Stimulated activated CD4-positive, alpha-beta T cell treated with anti-CD3 and anti-CD28 coated beads, TNF-alpha, amount 100 ng/mL, for 48 hours (primary cell): ENCODE data around the gene LRP10.
"Not testable (repeated sequence)": the region's sequence is repeated elsewhere in the genome, so short reads cannot be mapped to it uniquely, and the experiment has no call there.

Experiments used
- DNase-seq, 3 donors: peaks; one replicate each; pipeline ENCODE4 v3.0.0-alpha.2; 2020; ENCODE audit warnings: low read depth in 3 of 3

The LRP10 gene

GRCh38 chr14:22887260-22887989 is 15.9 kb downstream of the LRP10 start:
- DNase-seq: no peak

DNA sequence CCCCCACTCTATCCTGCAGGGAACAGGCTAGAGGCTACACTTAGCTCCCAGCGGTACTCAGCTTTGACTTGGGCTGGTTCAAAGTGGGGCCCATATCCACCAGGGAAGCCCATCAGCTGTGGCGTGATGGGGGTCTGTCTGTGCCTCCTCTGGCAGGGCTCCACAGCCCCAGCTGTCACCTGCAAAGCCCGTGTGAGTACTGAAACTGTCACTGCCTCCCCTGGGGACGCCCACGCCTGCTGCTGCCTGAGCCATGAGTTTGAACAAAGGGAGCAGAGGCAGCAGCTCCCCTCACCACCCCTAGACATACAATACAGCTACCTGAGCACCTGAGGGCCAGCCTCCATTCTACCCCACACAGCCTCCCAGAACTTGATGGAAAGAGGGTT is 16.4 kb downstream of the LRP10 start:
- DNase-seq: peak in 1 of 3 donors; percentile 55

- DNase-seq: no peak
Observed at GRCh38 chr14:22888662-22889061, 17.1 kb downstream of the LRP10 start.

GRCh38 chr14:22890416-22890815 is 18.9 kb downstream of the LRP10 start:
- no peak for DNase-seq

GRCh38 chr14:22892488-22892887 is 20.9 kb downstream of the LRP10 start:
- DNase-seq: no peak

GRCh38 chr14:22893706-22894105 is 22.2 kb downstream of the LRP10 start:
- DNase-seq: no peak

DNA sequence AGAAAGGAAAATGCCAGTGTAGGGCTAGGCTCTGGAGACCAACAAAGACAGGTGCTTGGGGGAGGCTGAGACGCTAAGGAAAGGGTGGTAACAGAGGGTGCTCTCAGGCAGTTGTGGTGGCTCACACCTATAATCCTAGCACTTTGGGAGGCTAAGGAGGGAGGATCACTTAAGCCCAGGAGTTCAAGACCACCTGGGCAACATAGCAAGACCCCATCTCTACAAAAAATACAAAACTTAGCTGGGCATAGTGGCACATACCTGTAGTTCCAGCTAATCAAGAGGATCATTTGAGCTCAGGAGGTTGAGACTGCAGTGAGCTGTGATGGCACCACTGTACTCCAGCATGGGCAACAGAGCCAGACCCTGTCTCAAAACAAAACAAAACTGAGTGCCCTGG is 23.9 kb downstream of the LRP10 start:
- no peak for DNase-seq

DNA sequence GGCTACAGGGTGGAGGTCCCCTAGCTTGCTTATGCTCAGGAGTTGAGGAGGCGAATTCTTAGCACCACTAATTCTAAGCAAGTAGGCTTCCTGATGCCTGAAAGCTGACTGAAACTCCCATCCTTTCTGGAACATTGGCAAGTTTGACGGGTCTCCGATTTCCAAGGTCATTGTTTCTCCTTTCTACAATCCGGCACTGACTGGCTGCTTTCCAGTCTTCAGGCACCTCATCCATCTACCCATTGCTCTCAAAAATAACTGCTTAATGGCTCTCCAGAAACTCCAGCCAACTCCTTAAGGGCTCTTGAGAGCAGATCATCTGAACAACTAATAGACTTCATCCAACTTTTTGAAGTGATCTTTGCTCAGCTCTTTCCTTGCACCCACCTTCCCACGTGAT is 24.8 kb downstream of the LRP10 start:
- DNase-seq: no peak

- DNase-seq: no peak
Observed at GRCh38 chr14:22896760-22897159, 25.2 kb downstream of the LRP10 start.

DNA sequence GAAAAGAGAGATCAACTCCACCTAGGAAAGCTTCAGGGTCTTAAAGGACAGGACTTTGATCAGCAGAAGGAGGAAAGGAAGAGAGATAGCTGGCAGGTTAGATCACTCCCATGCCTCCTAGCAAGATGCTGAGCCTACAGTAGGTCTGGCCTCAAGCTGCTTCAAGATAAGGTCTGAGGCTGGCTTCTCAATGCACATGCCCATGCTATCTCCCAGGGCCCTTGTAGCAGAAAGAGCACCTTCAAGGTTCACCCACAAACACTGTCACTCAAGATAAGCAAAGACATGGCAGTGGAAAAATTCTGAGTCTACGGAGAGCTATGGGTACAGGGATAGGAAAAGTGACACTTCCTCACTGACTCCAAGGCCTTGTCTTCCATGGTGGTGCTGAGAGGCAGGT is 25.8 kb downstream of the LRP10 start:
- no peak for DNase-seq

- DNase-seq: no peak
Observed at GRCh38 chr14:22898302-22899090, 27.0 kb downstream of the LRP10 start.

- peak in 1 of 3 donors; percentile 43 for DNase-seq
Observed at GRCh38 chr14:22900081-22900799, 28.7 kb downstream of the LRP10 start.

- no peak for DNase-seq
Observed at GRCh38 chr14:22901799-22902198, 30.3 kb downstream of the LRP10 start.

DNA sequence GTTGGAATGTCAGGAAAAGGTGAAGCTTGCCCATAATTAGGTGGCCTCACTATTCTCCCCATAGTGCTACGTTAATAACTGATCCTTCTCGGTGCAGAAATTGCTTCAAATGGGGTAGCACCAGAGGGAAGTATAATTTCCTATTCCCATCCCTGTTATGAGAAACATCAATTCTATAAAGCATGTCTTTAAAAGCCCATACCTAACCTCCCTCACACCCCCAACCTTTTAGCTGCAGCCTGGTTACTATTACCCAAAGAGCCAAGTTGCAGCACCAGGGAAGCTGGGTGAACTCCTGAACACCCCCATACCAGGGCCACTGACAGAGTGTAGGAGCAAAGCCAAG is 32.2 kb downstream of the LRP10 start:
- DNase-seq: no peak

DNA sequence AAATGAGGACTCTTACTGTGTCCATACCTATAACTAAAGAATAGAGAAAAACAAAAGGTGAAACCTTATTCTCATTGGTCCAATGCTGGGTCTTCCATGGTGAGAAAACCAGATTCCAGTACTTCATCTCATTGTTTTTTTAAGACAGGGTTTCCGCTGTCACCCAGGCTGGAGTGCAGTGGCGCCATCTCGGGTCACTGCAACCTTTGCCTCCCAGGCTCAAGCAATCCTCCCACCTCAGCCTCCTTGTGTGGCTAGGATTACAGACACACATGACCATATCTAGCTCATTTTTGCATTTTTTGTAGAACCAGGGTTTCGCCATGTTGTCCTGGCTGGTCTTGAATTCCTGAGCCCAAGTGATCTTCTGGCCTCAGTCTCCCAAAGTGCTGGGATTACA is 34.1 kb downstream of the LRP10 start:
- DNase-seq: no peak

GRCh38 chr14:22906073-22906472 is 34.5 kb downstream of the LRP10 start:
- DNase-seq: no peak

DNA sequence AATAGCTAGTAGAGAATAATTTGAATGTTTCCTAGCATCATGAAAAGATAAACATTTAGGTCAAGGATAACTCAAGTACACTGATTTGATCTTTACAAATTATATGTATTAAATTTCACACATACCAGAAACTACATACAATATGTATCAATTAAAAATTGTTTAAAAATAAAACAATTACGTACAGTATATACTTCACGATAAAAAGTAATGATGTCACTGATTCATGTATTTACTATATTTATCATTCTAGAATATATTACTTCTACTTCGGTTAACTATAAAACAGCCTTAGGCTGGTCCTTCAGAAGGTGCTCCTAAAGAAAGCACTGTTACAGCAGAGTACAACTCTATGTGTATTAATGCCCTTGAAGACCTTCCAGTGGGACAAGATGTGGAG is 35.9 kb downstream of the LRP10 start:
- no peak for DNase-seq

GRCh38 chr14:22908601-22909000 is 37.1 kb downstream of the LRP10 start:
- DNase-seq: no peak

GRCh38 chr14:22910916-22911315 is 39.4 kb downstream of the LRP10 start:
- DNase-seq: no peak

DNA sequence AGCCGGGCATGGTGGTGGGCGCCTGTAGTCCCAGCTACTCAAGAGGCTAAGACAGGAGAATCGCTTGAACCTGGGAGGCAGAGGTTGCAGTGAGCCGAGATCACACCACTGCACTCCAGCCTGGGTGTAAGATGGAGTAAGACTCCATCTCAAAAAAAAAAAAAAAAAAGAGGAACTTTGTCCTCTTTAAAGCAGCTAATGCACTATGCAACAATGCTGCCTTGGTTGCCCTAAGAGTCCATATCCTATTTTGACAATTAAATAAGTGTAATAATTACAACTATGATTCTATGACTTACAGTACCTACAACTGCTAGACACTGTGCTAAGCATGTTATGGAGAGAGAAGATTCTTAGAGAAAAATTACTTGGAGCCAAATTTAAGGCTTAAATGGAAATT is 43.3 kb downstream of the LRP10 start:
- not testable (repeated sequence) for DNase-seq

DNA sequence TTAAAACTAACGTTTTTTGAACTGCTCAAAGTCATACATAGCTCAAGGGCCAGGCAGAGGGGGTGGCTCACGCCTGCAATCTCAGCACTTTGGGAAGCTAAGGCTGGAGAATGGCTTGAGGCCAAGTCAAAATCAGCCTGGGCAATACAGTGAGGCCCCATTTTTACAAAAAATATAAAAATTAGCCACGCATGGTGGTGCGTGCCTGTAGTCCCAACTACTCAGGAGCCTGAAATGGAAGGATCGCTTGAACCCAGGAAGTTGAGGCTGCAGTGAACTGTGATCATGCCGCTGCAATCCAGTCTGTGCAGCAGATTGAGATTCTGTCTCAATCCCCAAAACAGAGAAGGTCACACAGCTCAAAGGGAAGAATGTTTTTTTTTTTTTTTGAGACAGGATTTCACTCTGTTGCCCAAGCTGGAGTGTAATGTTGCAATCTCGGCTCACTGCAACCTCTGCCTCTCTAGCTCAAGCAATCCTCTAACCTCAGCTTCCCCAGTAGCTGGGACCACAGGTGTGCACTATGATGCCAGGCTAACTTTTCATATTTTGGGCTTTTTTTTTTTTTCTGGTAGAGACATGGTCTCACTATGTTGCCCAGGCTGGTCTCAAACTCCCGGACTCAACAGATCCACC is 44.5 kb downstream of the LRP10 start:
- DNase-seq: no peak
